Prostate gland (tissue), 2 donors: ENCODE data around the gene PGGHG.

Experiments
- POLR2A ChIP-seq: fragments of 450-650 bp; IDR thresholded peaks from one replicate; pipeline ENCODE4 v1.6.1; 2016; ENCODE audit warnings: antibody characterized with exemption, mild to moderate bottlenecking
- POLR2AphosphoS5 ChIP-seq: sonication (generic); formaldehyde crosslinking; IDR thresholded peaks from one replicate; pipeline ENCODE4 v1.6.1; 2017; ENCODE audit warnings: antibody characterized with exemption
- TF ChIP-seq, protein P1 (sequence below), 4 experiments: fragments of 200-600 bp in 2 of 4; fragments of 450-650 bp in 2 of 4; sonication (generic) in 2 of 4; IDR thresholded peaks; 1 replicate in 3 of 4; 2 replicates in 1 of 4; pipeline ENCODE4 v1.5.1; 2016 to 2019; ENCODE audit warnings: antibody characterized with exemption in 4 of 4, mild to moderate bottlenecking in 2 of 4, moderate library complexity in 2 of 4

DNA sequence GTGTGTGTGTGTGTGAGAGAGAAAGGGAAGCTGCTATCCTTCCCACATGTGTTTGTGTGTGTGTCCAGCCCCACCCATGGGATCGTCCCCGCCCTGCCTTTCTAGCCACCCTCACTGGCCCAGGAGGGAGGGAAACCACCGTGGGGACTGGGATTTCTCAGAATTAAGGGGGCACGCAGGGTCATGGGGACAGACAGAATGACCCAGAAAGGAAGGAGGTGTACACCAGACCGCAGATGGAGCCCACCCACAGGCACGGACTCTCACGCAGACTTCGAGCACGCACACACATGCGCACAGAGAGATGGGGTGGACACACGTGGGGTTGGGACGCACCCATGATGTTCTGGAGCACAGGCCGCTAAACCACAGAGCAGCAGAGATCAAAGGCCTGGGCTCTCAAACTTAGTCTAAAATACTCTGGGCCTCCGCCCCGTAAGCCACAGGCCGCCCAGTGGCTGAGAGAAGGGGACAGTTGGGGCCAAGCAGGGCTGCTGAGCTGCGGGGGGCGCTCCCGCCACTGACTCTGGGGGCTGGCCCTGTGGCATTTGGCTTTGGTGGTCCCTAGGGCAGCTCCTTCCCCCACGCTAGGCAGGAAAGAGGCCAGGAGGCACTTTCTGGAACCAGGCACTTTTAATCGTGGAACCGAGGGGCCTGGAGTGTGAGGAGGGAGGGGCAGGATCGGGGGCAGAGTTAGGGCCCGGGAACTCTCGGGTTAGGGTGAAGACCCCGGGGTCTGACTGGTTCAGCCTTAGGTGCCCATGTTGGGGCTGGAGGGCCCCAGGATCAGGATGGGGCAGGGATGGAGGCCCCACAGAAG, 8.9 kb downstream of the PGGHG start:
- TF ChIP-seq, protein P1, sequence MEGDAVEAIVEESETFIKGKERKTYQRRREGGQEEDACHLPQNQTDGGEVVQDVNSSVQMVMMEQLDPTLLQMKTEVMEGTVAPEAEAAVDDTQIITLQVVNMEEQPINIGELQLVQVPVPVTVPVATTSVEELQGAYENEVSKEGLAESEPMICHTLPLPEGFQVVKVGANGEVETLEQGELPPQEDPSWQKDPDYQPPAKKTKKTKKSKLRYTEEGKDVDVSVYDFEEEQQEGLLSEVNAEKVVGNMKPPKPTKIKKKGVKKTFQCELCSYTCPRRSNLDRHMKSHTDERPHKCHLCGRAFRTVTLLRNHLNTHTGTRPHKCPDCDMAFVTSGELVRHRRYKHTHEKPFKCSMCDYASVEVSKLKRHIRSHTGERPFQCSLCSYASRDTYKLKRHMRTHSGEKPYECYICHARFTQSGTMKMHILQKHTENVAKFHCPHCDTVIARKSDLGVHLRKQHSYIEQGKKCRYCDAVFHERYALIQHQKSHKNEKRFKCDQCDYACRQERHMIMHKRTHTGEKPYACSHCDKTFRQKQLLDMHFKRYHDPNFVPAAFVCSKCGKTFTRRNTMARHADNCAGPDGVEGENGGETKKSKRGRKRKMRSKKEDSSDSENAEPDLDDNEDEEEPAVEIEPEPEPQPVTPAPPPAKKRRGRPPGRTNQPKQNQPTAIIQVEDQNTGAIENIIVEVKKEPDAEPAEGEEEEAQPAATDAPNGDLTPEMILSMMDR (IDR thresholded peaks at IDR 0.05): no peak
- TF ChIP-seq POLR2AphosphoS5 (no peak), POLR2A (no peak)
